Stimulated activated CD4-positive, alpha-beta T cell treated with anti-CD3 and anti-CD28 coated beads, Interleukin-1b, Interleukin-23, amount 100 ng/mL, for 48 hours (primary cell): ENCODE results near the gene DNAH7.

Source experiments
- DNase-seq: peaks from one replicate; pipeline ENCODE4 v3.0.0-alpha.2; 2020

Gene DNAH7

DNA sequence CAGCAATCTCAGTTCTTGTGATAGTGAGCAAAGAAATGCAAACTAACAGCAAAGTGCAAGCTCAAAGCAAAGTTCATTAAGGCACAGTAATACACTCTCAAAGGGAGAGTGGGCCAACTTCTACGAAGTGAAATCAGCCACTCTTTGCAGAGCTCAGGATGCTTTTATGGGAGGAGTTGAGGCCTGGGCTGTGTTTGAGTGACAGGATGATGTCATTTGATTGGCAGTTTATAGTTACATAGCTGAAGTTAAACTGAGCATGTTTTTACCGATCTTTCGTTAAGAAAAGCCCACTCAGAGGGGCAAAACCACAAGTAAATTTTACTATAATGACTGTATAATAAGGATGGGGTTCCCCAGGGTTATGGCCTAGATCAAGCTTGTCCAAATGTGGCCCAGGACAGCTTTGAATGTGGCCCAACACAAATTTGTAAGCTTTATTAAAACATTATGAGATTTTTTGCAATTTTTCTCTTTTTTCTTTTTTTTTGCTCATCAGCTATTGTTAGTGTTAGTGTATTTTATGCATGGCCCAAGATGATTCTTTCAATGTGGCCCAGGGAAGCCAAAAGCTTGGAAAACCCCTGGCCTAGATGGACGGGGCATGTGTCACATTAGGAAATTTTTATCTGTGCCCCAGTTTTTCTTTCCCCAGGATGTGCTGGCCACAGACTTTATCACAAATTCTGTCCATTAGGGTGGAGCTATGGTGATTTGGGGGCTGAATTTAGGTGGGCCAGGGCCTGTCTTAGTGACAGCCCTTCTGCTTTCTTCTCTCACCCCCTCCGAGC, 8.3 kb upstream of the DNAH7 start:
- no peak for DNase-seq

DNA sequence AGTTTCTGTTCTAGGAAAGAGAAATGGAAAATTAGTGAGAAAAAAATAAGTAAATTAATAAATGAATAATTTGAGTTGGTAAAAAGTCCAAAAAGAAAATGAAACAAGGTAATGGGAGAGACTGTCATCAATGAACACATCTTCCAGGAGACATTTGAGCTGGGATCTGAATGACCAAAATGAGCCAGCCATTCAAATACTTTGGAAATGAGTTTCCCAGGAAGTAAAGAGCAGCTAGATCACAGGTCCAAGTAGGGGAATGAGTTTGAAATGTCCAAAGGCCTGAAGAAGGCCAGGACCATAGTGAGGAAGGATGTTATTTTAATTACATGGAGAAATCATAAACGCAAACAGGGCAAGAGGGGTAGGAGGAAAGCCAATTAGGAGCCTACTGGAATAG, 6.6 kb upstream of the DNAH7 start:
- no peak for DNase-seq

GRCh38 chr2:196074631-196075030, 6.0 kb upstream of the DNAH7 start:
- DNase-seq: no peak

- no peak for DNase-seq
Measured at GRCh38 chr2:196073521-196073920, 4.9 kb upstream of the DNAH7 start.

DNA sequence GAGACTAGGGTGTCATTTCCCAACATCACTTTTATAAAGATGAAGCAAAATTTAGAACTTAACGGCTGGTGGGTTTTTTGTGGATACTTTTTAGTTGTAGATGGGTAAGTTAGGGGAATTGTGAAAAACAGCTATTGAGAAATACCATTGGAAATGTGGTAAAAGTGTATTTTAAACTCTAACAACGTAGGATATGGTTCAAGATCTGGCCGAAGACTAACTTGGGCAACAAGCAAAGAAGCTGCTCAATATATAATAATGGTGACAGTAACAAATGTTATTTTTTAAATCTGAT, 1.6 kb downstream of the DNAH7 start:
- DNase-seq: no peak

- DNase-seq: no peak
Measured at GRCh38 chr2:196066291-196067087, 2.1 kb downstream of the DNAH7 start.

DNA sequence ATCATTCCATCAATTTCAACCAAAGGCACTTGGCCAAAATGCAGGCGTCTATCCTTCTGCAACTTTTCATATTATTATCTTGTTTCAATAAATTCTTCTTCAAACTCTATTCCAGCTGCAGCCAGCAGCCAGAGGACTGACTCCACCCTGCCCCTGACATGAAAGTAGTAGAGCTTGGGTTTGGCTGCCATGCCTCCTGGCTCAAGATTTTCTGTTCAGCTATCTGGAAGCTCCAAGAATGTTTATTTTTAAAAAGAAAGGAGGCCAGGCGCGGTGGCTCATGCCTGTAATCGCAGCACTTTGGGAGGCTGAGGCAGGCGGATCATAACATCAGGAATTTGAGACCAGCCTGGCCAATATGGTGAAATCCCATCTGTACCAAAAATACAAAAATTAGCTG, 4.9 kb downstream of the DNAH7 start:
- DNase-seq: no peak

GRCh38 chr2:196059491-196059960, 9.1 kb downstream of the DNAH7 start:
- DNase-seq: no peak

- no peak for DNase-seq
Measured at GRCh38 chr2:196054631-196055030, 14.0 kb downstream of the DNAH7 start.

DNA sequence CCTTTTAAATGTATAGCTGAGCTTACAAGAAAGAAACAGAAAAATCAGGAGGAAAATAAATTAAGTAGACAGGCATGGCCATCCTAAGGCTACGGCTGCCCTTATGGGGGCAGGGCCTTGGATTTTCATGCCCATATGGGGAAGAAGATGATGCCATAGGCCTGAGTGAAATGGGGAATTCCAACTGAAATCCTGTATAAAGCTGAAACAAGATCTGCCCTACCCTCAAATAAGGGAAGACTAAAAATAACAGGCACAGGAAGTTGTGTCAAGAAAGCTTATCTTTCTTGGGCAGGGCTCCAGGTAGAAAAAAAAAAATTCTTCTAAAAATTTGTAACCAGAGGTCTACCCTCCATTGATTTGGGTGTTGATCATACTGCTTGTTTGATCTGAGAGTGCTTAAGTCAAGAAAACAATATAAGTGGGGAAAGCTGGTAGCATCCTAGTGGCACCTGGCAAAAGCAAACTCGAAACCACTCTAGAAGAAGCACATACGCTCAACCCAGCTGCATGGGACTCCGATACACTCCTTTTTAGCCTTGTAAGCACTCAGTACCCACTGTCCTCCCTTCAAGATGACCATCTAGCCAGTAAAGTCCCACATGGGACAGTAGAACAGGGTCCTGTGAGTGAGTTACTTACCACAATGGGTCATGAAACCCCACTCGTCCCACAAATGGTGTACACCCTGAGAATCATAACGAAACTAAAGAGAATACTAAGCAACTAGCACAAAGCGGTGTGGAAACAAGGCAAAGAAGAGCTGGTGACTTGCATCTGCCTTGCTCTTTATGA, 22.3 kb downstream of the DNAH7 start:
- no peak for DNase-seq

DNA sequence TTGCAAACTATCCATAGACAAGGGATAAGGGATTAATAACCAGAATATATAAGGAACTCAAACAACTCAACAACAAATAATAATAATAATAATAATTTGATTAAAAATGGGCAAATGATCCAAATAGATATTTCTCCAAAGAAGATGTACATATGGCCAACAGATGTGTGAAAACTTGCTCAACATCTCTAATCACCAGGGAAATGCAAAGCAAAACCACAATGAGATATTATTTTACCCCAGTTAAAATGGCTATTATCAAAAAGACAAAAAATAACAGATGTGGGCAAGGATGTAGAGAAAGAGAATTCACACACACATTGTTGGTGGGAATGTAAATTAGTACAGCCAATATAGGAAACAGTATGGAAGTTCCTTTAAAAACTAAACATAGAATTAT, 26.9 kb downstream of the DNAH7 start:
- DNase-seq: no peak

DNA sequence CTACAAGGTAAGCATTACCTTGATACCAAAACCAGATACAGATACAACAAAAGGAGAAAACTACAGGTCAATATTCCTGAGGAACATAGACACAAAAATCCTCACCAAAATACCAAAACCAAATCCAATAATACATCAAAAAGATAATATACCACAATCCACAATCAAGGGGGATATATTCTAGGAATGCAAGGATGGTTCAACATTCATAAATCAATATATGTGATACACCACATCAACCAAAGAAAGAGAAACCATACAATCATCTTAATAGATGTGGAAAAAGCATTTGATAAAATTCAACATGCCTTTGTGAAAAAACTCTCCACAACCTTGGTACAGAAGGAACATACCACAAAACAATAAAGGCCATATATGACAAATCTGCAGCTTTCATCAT, 28.4 kb downstream of the DNAH7 start:
- DNase-seq: no peak

- no peak for DNase-seq
Measured at GRCh38 chr2:196036442-196036841, 32.2 kb downstream of the DNAH7 start.

- no peak for DNase-seq
Measured at GRCh38 chr2:196018037-196018436, 50.6 kb downstream of the DNAH7 start.

GRCh38 chr2:196012314-196012713, 56.3 kb downstream of the DNAH7 start:
- no peak for DNase-seq

GRCh38 chr2:196000551-196000950, 68.1 kb downstream of the DNAH7 start:
- no peak for DNase-seq

DNA sequence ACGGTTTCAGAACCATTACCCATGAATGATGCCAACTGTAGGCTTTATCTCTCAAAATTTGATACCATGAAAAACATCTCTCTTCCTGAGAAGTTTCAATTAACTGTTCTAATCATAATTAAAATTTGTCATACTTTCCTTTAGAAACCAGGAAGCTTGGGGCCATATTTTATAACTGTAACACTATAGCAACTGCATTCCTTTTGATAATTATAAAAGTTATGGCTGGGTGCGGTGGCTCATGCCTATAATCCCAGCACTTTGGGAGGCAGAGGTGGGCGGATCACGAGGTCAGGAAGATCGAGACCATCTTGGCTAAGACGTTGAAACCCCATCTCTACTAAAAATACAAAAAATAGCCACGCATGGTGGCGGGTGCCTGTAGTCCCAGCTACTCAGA, 70.6 kb downstream of the DNAH7 start:
- no peak for DNase-seq

DNA sequence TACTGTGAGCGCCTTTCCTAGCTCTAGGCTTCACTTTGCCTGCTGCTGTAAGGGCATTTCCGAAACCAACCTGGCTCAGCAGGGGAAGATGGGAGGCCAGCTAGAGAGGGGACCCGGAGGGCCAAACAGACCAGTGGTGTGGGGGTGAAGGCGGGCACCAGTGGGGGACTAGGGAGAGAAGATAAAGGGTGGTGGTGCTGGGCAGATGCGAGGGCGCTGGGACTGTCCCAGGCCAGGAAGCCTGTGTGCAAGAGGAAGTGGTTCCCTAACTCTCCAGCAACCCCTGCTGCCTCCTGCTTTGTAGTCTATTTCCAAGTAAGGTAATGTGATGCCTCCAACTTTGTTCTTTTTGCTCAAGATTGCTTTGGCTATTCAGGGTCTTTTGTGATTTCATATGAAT, 73.1 kb downstream of the DNAH7 start:
- DNase-seq: no peak

DNA sequence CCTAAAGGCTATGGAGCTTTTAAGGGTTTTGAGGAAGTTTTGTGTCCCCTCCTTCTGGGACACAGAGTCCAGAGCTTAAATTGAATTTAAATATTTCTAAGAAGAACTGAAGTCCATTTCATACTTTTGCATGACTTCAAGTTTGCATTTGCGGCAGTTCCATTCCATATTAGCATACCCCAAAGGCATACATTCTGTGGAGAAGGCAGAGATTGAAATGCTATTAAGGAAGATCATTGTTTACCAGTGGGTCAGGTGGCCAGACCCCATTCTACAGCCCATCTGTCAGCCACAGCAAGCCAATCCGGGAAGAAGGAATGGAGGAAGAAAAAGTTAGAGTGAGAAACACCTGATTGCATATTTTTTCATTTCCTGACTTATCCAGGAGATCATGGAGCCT, 75.0 kb downstream of the DNAH7 start:
- DNase-seq: no peak

- no peak for DNase-seq
Measured at GRCh38 chr2:195985741-195986140, 82.9 kb downstream of the DNAH7 start.

GRCh38 chr2:195984923-195985726, 83.5 kb downstream of the DNAH7 start:
- DNase-seq: no peak

GRCh38 chr2:195967336-195967735, 101.3 kb downstream of the DNAH7 start:
- DNase-seq: no peak

- DNase-seq: no peak
Measured at GRCh38 chr2:195961873-195962272, 106.8 kb downstream of the DNAH7 start.
